ENCODE measurements around the gene CD48. TPM values are rescaled to one million over a fixed set of nuclear protein-coding genes. Genes with fewer than 3 reads are reported as not detected.

CD48 gene
- total and polyA plus RNA-seq, 2 experiments from 2014 or later: 0.30 TPM; not detected in 1

- no peaks in the 10 kb centered on the region for H3K36me3 ChIP-seq (replicated peaks; ENCODE audit: insufficient read depth, low read depth)
- no peaks in the 10 kb centered on the region for H3K27me3 ChIP-seq
- no peak within 1 kb of the TSS for H3K4me3 ChIP-seq
- H3K9me2 ChIP-seq (replicated peaks; ENCODE audit: insufficient read depth): no peaks in the 10 kb centered on the region
- peak within 1 kb of the TSS; percentile 21 for H3K4me2 ChIP-seq
- H3K27ac ChIP-seq: peak within 1 kb of the TSS; percentile 80
- TF ChIP-seq EZH2 (IDR thresholded peaks at IDR 0.05; ENCODE audit: borderline replicate concordance): no peak
- no peak for TF ChIP-seq CTCF (IDR thresholded peaks at IDR 0.05; ENCODE audit: poor library complexity)
- no peak for TF ChIP-seq EZH2phosphoT487 (IDR thresholded peaks at IDR 0.05; ENCODE audit: low read depth, severe bottlenecking, unreplicated experiment)
- H3K79me2 ChIP-seq: no peaks in the 10 kb centered on the region
- H2AFZ ChIP-seq: no peak within 1 kb of the TSS
- no peaks in the 10 kb centered on the region for H3K9me3 ChIP-seq (ENCODE audit: low read depth)
- no peak for DNase-seq (ENCODE audit: low spot score)
- 92% methylated on average over 11 of the region's 11 CpGs for WGBS (ENCODE audit: low lambda C conversion rate, missing lambda C conversion rate)
- H3K4me1 ChIP-seq (ENCODE audit: insufficient read depth): peaks cover 39% of the 10 kb centered on the region
- H4K20me1 ChIP-seq (ENCODE audit: insufficient read depth, poor library complexity, severe bottlenecking): no peaks in the 10 kb centered on the region
Measured at GRCh38 chr1:160646711-160647328, 64.8 kb downstream of the CD48 start, which contains the start of gene SLAMF1. TSS of gene SLAMF1 (minus strand) at chr1:160647044. CDS start at chr1:160646945, 99 bp downstream.

- DNase-seq (ENCODE audit: low spot score): no peak
- Histone ChIP-seq H3K9me3 (ENCODE audit: low read depth) (no peaks in the 10 kb centered on the region), H3K4me2 (peak overlapping the region; percentile 21), H3K36me3 (replicated peaks; ENCODE audit: insufficient read depth, low read depth) (no peaks in the 10 kb centered on the region), H3K79me2 (no peaks in the 10 kb centered on the region), H4K20me1 (ENCODE audit: insufficient read depth, poor library complexity, severe bottlenecking) (no peaks in the 10 kb centered on the region), H3K4me1 (ENCODE audit: insufficient read depth) (peaks cover 32% of the 10 kb centered on the region), H3K27me3 (no peaks in the 10 kb centered on the region), H3K4me3 (no peak overlapping the region), H3K27ac (peak overlapping the region; percentile 80), H2AFZ (no peak overlapping the region), H3K9me2 (replicated peaks; ENCODE audit: insufficient read depth) (no peaks in the 10 kb centered on the region)
- no peak for TF ChIP-seq EZH2phosphoT487 (IDR thresholded peaks at IDR 0.05; ENCODE audit: low read depth, severe bottlenecking, unreplicated experiment)
- TF ChIP-seq EZH2 (IDR thresholded peaks at IDR 0.05; ENCODE audit: borderline replicate concordance): no peak
- TF ChIP-seq CTCF (IDR thresholded peaks at IDR 0.05; ENCODE audit: poor library complexity): no peak
- WGBS (ENCODE audit: low lambda C conversion rate, missing lambda C conversion rate): 100% methylated on average over 1 of the region's 1 CpG
Measured at GRCh38 chr1:160646180-160646579, 65.4 kb downstream of the CD48 start.

GRCh38 chr1:160645386-160646130 is 66.1 kb downstream of the CD48 start:
- H3K4me3 ChIP-seq: no peak overlapping the region
- H3K27ac ChIP-seq: peak overlapping the region; percentile 80
- peaks cover 29% of the 10 kb centered on the region for H3K4me1 ChIP-seq (ENCODE audit: insufficient read depth)
- no peaks in the 10 kb centered on the region for H3K9me2 ChIP-seq (replicated peaks; ENCODE audit: insufficient read depth)
- no peak overlapping the region for H2AFZ ChIP-seq
- H3K79me2 ChIP-seq: no peaks in the 10 kb centered on the region
- TF ChIP-seq CTCF (IDR thresholded peaks at IDR 0.05; ENCODE audit: poor library complexity): no peak
- no peak for TF ChIP-seq EZH2phosphoT487 (IDR thresholded peaks at IDR 0.05; ENCODE audit: low read depth, severe bottlenecking, unreplicated experiment)
- no peak for TF ChIP-seq EZH2 (IDR thresholded peaks at IDR 0.05; ENCODE audit: borderline replicate concordance)
- H3K36me3 ChIP-seq (replicated peaks; ENCODE audit: insufficient read depth, low read depth): no peaks in the 10 kb centered on the region
- WGBS (ENCODE audit: low lambda C conversion rate, missing lambda C conversion rate): 84% methylated on average over 13 of the region's 13 CpGs
- no peak for DNase-seq (ENCODE audit: low spot score)
- no peaks in the 10 kb centered on the region for H4K20me1 ChIP-seq (ENCODE audit: insufficient read depth, poor library complexity, severe bottlenecking)
- H3K27me3 ChIP-seq: no peaks in the 10 kb centered on the region
- peak overlapping the region; percentile 21 for H3K4me2 ChIP-seq
- H3K9me3 ChIP-seq (ENCODE audit: low read depth): no peaks in the 10 kb centered on the region
